HG03575 (cell line): ENCODE measurements around the gene RPS6KA2.
"Not testable (repeated sequence)": the region's sequence is repeated elsewhere in the genome, so short reads cannot be mapped to it uniquely, and the experiment has no call there.

ENCODE experiments used
- ATAC-seq: cut with Tn5 transposase; IDR thresholded peaks from one replicate; pipeline ENCODE4 v1.9.1; 2021; ENCODE audit not compliant: unreplicated experiment, insufficient number of reproducible peaks, low FRiP score; ENCODE audit errors: extremely low read depth

RPS6KA2 gene

GRCh38 chr6:166412156-166412910 is 214.7 kb downstream of the RPS6KA2 start:
- no peak for ATAC-seq

DNA sequence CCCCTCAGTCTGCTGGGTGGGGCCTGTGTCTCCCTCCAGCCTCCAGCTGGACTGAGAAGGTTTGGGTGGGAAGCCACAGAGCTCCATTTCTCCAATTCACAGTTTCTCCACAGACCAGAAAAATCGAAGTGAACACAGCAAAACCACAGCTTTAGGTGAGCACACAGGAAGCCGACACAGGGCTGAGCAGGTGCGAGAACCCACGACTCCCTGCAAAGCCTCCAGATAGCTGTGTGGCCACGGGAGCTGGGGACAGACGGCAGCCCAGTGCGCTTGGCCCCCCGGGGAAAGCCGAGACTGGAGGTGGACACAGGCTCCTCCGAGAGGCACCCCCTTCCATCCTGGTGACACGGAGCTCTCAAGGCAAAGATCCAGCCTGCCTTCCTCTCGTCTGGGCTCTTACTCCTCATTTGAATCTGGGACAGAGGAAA is 215.3 kb downstream of the RPS6KA2 start:
- no peak for ATAC-seq

- no peak for ATAC-seq
Observed at GRCh38 chr6:166411271-166411670, 215.8 kb downstream of the RPS6KA2 start.

- no peak for ATAC-seq
Observed at GRCh38 chr6:166410426-166410935, 216.6 kb downstream of the RPS6KA2 start.

DNA sequence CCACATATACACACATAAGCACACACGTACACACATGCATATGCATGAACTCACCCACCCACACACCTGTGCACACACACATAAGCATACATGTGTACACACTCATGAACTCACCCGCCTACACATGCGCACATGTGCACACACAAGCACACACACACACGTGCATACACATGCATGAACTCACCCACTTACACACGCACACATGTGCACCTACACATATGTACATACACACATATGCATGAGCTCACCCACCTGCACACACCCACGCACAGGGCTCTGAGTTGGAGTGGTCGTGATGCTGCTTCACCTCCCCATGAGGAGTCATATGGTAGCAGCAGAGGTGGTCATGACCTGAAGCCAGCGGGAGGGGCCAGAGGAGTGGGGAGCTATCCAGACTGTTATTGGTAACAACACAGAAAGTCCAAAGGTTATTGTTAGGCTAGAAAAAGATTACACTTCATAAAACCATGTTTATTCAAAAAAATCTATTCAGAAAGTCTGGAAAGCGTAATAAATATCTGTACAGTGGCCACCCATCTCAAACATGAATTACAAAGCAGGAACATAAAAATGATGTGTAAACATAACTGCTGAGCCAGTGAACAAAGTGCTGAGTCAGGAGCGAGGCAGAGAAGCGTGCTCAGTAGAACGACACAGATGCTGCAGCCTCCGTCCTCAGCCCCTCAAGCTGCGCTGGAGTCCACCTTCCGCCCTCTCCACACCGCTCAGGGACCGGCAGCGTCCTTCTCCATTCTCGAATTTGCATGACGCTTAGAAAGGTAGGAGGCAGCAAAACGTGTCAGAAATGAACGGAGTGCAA is 217.9 kb downstream of the RPS6KA2 start:
- no peak for ATAC-seq

GRCh38 chr6:166406197-166406596 is 220.9 kb downstream of the RPS6KA2 start:
- no peak for ATAC-seq

GRCh38 chr6:166405386-166405785 is 221.7 kb downstream of the RPS6KA2 start:
- ATAC-seq: no peak

- no peak for ATAC-seq
Observed at GRCh38 chr6:166402582-166403277, 224.3 kb downstream of the RPS6KA2 start.

DNA sequence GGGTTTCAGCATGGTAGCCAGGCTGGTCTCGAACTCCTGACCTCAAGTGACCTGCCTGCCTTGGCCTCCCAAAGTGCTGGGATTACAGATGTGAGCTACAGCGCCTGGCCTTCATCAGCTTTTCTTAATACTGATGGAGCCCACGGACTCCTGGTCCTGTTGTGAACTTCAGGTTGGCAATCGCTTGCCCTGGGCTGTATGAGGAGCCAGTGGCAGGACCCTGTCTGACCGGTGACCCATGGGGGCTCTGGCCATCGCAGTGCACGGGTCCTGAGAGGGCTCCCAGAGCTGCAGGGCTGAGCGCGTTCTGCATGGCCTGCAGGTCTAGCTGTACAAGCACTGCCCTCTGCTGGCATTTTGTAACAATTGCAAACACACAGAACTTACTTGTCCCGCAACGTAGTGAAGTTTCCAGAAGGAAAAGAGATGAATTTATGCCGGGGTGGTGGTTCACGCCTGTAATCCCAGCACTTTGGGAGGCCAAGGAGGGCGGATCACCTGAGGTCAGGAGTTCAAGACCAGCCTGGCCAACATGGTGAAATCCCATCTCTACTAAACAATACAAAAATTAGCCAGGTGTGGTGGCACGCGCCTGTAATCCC is 226.3 kb downstream of the RPS6KA2 start:
- ATAC-seq: not testable (repeated sequence)

DNA sequence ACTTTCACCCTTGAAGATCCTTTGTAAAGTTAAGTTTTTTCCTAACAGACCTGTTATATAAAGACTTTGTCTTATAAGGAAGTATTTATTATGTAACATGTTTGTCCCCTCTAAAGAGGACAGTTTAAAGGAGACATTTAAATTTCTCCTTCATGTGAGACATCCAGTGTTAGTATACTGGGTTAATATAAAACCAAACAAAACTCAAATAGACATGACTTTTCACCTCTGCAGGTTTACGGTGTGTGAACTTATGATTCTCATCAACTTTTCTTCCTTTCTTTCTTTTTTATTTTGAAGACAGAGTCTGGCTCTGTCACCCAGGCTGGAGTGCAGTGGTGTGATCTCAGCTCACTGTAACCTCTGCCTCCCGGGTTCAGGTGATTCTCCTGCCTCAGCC is 226.9 kb downstream of the RPS6KA2 start:
- ATAC-seq: no peak

DNA sequence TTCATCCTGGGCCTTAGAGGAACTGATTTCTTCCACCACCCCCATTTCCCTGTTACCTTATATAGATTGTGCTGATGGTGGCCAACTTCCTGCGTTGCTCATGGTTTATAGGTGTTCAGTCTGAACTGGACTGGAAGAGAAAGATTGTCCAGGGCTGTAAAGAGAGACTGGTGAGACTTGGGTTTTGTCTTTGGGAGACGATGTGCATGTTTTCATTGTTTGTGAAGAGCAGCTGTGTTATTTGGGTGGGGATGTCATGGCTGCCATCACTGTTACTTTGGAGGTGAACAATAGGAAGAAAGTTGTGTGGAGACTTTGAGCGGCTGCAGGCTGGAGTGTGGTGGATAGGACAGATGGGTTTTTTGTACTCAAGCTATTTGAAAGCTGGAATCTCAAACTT is 228.7 kb downstream of the RPS6KA2 start:
- no peak for ATAC-seq

DNA sequence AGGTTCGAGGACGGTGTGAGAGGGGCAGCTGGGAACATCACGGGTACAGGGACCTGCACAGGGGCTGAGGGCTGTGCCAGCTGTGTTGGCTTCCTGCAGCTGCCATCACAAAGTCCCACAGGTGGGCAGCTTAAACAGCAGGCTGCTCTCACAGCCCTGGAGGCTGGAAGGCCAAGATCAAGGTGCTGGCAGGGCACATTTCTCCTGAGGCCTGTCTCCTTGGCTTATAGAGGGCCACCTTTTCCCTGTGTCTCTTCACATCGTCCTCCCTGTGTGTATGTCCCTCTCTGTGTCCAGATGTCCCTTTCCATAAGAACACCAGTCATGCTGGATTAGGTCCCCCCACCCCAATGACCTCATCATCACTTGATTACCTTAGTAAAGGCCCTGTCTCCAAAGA is 229.2 kb downstream of the RPS6KA2 start:
- no peak for ATAC-seq

DNA sequence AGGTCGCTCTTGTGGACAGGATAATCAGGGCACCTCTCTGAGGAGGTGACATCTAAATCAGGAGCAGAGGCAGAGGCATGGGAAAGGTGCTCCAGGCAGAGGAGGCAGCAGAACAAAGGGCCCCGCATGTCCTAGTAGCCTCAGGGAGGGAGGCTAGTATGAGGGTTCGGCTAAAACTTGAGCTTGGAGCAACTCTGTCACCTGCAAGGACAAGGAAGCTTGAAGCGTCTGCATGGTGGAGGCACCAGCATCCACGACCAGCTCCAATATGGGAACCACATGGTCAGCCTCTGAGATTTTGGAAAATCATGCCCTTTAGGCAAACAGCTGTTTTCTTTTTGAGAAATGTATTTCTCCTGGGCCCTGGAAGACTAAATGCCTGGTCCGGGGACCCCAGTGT is 231.3 kb downstream of the RPS6KA2 start:
- no peak for ATAC-seq

DNA sequence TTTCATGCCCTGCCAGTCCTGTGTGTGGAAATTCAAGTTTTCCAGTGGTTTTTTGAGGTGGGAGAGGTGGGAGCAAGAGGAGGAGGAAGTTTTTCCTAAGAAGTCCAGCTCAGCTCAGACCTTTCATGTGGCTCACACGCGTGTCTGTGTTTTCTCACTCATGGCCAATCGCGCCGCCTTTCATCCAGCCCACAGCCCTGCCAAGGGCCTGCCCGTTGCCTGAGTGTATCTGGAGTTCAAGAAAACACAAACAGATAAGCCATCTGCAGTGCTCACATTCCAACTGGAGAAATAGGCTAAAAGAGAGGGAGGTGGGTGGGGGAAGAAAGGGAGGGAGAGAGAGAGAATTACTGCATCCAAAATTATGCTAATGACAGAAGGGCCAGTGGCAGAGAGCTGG is 231.7 kb downstream of the RPS6KA2 start:
- ATAC-seq: no peak

DNA sequence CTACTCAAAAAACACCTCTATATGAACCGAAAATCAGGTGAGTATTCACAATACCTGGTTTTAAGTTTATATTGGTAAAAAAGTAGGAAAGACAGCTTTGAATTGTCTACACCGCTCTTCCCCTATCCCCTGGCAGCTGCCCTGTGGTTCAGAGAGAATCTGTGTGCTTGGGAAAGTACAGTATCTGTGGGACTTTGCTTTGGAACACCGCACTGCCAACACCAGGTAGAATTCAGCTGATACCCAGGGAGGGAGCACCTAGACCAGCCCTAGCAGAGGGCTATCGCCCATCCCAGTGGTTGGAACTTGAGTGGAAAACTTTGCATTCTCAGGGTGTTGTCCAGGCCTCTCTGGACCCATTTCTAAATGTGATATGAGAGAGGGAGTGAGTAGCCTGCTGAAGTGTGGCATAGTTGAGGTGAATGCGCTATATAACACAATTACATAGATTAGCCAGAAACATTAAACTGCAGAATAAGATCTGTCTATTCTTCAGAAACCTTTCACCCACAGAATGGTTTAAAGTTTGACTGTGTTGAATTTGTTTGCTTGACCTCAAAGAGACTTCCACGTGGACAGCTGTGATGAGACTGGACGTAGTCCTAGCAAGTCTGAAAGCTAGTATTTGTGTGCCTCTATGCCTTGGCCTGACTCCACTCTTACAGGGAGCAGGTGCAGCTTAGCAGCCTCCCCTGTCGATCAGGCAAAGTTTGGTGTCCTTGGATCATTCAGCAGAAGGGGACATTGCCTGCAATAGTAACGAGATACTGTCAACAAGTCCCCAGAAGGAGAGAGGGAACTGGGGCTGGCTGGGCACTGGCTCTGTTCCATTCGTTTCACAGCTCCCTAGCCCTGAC is 232.8 kb downstream of the RPS6KA2 start:
- no peak for ATAC-seq

DNA sequence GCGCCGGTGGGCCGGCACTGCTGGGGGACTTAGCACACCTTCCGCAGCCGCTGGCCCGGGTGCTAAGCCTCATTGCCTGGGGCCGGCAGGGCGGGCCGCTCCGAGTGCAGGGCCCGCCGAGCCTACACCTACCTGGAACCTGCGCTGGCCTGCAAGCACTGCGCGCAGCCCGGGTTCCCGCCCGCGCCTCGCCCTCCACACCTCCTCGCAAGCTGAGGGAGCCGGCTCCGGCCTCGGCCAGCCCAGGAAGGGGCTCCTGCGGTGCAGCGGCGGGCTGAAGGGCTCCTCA is 233.6 kb downstream of the RPS6KA2 start:
- ATAC-seq: no peak

DNA sequence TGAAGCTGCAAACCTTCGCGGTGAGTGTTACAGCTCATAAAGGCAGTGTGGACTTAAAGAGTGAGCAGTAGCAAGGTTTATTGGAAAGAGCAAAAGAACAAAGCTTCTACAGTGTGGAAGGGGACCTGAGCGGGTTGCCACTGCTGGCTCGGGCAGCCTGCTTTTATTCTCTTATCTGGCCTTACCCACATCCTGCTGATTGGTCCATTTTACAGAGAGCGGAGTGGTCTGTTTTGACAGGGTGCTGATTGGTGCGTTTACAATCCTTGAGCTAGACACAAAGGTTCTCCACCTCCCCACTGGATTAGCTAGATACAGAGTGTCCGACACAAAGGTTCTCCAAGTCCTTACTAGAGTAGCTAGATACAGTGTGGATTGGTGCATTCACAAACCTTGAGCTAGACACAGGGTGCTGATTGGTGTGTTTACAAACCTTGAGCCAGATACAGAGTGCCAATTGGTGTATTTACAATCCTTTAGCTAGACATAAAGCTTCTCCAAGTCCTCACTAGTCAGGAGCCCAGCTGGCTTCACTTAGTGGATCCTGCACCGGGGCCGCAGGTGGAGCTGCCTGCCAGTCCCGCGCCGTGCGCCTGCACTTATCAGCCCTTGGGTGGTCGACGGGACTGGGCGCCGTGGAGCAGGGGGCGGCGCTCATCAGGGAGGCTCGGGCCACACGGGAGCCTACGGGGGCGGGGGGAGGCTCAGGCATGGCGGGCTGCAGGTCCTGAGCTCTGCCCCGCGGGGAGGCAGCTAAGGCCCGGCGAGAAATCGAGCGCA is 234.1 kb downstream of the RPS6KA2 start:
- ATAC-seq: not testable (repeated sequence)

GRCh38 chr6:166389119-166389518 is 237.9 kb downstream of the RPS6KA2 start:
- ATAC-seq: no peak
